Suprapubic skin (tissue), 3 donors: ENCODE results near the gene MRPS12.

Experiments used
- EP300 ChIP-seq: sonication (generic); formaldehyde crosslinking; IDR thresholded peaks from one replicate; pipeline ENCODE4 v1.6.1; 2017; ENCODE audit warnings: antibody characterized with exemption
- POLR2A ChIP-seq, 2 donors: fragments of 450-650 bp; IDR thresholded peaks; one replicate each; pipeline ENCODE4 v1.6.1; 2017; ENCODE audit warnings: antibody characterized with exemption in 2 of 2, mild to moderate bottlenecking in 2 of 2, moderate library complexity in 2 of 2
- TF ChIP-seq, protein P1 (sequence below), 2 donors: fragments of 200-600 bp in 1 of 2; fragments of 450-650 bp in 1 of 2; sonication (generic) in 1 of 2; IDR thresholded peaks; one replicate each; pipeline ENCODE4 v1.5.1; 2016 to 2019; ENCODE audit warnings: antibody characterized with exemption in 2 of 2, mild to moderate bottlenecking in 1 of 2, moderate library complexity in 1 of 2

DNA sequence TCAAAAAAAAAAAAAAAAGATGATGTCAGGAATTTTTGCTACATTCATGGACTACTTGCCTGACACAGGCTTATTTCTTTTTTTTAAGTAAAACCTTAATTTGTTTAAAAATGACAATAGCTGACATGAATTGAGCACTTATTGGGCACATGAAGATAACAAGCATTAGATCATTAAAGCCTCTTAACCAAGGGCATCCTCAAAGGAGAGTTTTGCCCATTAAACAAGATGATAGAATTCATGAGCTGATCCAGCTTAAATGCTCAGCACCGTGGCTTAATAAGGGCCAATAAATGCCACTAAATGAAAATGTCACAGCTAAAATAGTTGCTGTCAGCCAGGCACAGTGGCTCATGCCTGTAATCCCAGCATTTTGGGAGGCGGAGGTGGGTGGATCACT is 25.5 kb downstream of the MRPS12 start:
- TF ChIP-seq POLR2A (IDR thresholded peaks at IDR 0.05): no peak
- TF ChIP-seq, protein P1, sequence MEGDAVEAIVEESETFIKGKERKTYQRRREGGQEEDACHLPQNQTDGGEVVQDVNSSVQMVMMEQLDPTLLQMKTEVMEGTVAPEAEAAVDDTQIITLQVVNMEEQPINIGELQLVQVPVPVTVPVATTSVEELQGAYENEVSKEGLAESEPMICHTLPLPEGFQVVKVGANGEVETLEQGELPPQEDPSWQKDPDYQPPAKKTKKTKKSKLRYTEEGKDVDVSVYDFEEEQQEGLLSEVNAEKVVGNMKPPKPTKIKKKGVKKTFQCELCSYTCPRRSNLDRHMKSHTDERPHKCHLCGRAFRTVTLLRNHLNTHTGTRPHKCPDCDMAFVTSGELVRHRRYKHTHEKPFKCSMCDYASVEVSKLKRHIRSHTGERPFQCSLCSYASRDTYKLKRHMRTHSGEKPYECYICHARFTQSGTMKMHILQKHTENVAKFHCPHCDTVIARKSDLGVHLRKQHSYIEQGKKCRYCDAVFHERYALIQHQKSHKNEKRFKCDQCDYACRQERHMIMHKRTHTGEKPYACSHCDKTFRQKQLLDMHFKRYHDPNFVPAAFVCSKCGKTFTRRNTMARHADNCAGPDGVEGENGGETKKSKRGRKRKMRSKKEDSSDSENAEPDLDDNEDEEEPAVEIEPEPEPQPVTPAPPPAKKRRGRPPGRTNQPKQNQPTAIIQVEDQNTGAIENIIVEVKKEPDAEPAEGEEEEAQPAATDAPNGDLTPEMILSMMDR (IDR thresholded peaks at IDR 0.05): no peak
- TF ChIP-seq EP300: no peak
